NT2/D1 (cell line): ENCODE data around the gene DISC1.

ENCODE experiments used
- SUZ12 ChIP-seq: IDR thresholded peaks from 2 replicates; pipeline ENCODE4 v1.6.1; 2011; ENCODE audit not compliant: insufficient read length, insufficient read depth; ENCODE audit errors: extremely low read depth
- YY1 ChIP-seq: IDR thresholded peaks from 2 replicates; pipeline ENCODE4 v1.6.1; 2011; ENCODE audit not compliant: insufficient read length, insufficient read depth
- ZNF274 ChIP-seq: IDR thresholded peaks from 2 replicates; pipeline ENCODE4 v1.6.1; 2011; ENCODE audit warnings: mild to moderate bottlenecking, low read depth, low read length

GRCh38 chr1:231619257-231619634 lies 7.3 kb upstream of the DISC1 start:
- TF ChIP-seq ZNF274 (no peak), SUZ12 (no peak), YY1 (no peak)
